ENCODE measurements around the gene RPL9.
"Not testable (repeated sequence)": the region's sequence is repeated elsewhere in the genome, so short reads cannot be mapped to it uniquely, and the experiment has no call there.

RPL9 gene

GRCh38 chr4:39464886-39465501 is 6.3 kb upstream of the RPL9 start:
- no peak for DNase-seq

GRCh38 chr4:39458161-39458504 is 589 bp downstream of the RPL9 start:
- not testable (repeated sequence) for DNase-seq

GRCh38 chr4:39456946-39457763 is 1.6 kb downstream of the RPL9 start:
- DNase-seq: no peak

- no peak for DNase-seq
These were observed 3.2 kb downstream of the RPL9 start for GRCh38 chr4:39455486-39455885.

- no peak for DNase-seq
These were observed 5.0 kb downstream of the RPL9 start for GRCh38 chr4:39453738-39454137.

GRCh38 chr4:39452860-39453587 is 5.7 kb downstream of the RPL9 start:
- no peak for DNase-seq

- no peak for DNase-seq
These were observed 6.4 kb downstream of the RPL9 start for GRCh38 chr4:39452153-39452859.

- DNase-seq: no peak
These were observed 7.2 kb downstream of the RPL9 start for GRCh38 chr4:39451423-39452023.

- DNase-seq: no peak
These were observed 8.1 kb downstream of the RPL9 start for GRCh38 chr4:39450618-39451017.

GRCh38 chr4:39446842-39447573 is 11.7 kb downstream of the RPL9 start:
- peak; percentile 30 for DNase-seq

GRCh38 chr4:39446483-39446841 is 12.3 kb downstream of the RPL9 start:
- no peak for DNase-seq

- DNase-seq: no peak
These were observed 15.7 kb downstream of the RPL9 start for GRCh38 chr4:39442998-39443397.

- DNase-seq: no peak
These were observed 17.1 kb downstream of the RPL9 start for GRCh38 chr4:39441593-39441992.

- DNase-seq: no peak
These were observed 22.8 kb downstream of the RPL9 start for GRCh38 chr4:39435659-39436563.

- no peak for DNase-seq
These were observed 24.7 kb downstream of the RPL9 start for GRCh38 chr4:39433878-39434492.

GRCh38 chr4:39429476-39430334 is 29.0 kb downstream of the RPL9 start:
- no peak for DNase-seq

GRCh38 chr4:39427520-39428114 is 31.1 kb downstream of the RPL9 start:
- DNase-seq: no peak

- no peak for DNase-seq
These were observed 32.0 kb downstream of the RPL9 start for GRCh38 chr4:39426728-39427127.

- not testable (repeated sequence) for DNase-seq
These were observed 33.4 kb downstream of the RPL9 start for GRCh38 chr4:39425297-39425696.
